Activated CD4-positive, alpha-beta T cell treated with anti-CD3 and anti-CD28 coated beads for 36 hours (primary cell): ENCODE measurements around the gene SH3BP4. TPM values are rescaled to one million over a fixed set of nuclear protein-coding genes. Genes with fewer than 3 reads are reported as not detected.

Experiments
- ATAC-seq: fragments of 200-7000 bp; cut with Tn5 transposase; one replicate; pipeline ENCODE4 v1.10.0; 2021; ENCODE audit warnings: mild to moderate bottlenecking, moderate library complexity
- CTCF ChIA-PET: fragments of 350-600 bp; sonication (Branson Sonifier 250); formaldehyde crosslinking; loops from one replicate; lab custom pipeline; 2021; ENCODE audit warnings: antibody characterized with exemption; lab: Charles Lee
- POLR2A ChIA-PET: fragments of 350-600 bp; sonication (Branson Sonifier 250); formaldehyde crosslinking; loops from one replicate; lab custom pipeline; 2021; ENCODE audit warnings: antibody characterized with exemption, inconsistent platforms; lab: Charles Lee
- DNase-seq: peaks from one replicate; pipeline ENCODE4 v3.0.0-alpha.2; 2020
- H3K27ac Mint-ChIP-seq: one replicate; pipeline ENCODE4 v1.8.0; 2021; ENCODE audit warnings: mixed read lengths
- H3K27me3 Mint-ChIP-seq: one replicate; pipeline ENCODE4 v1.8.0; 2021; ENCODE audit warnings: mixed read lengths
- H3K36me3 Mint-ChIP-seq: one replicate; pipeline ENCODE4 v1.8.0; 2021; ENCODE audit warnings: low read depth, mixed read lengths
- H3K4me1 Mint-ChIP-seq: one replicate; pipeline ENCODE4 v1.8.0; 2021; ENCODE audit warnings: mixed read lengths
- H3K4me3 Mint-ChIP-seq: one replicate; pipeline ENCODE4 v1.8.0; 2021; ENCODE audit warnings: mild to moderate bottlenecking, moderate library complexity, mixed read lengths
- H3K9me3 Mint-ChIP-seq: one replicate; pipeline ENCODE4 v1.8.0; 2021; ENCODE audit warnings: low read depth, mixed read lengths
- intact Hi-C, 2 experiments: fragments of 100-400 bp; cut with DNase I in 1 of 2; cut with micrococcal nuclease in 1 of 2; formaldehyde crosslinking; loops; one replicate each; pipeline versions ENCODE4 v1.14.2 to v1.15.1; 2022 to 2024; cut with DNase I, micrococcal nuclease
- total RNA-seq, 2 experiments: library from RNA; stranded (reverse); gene quantifications; one replicate each; pipeline ENCODE4 v1.2.3, GENCODE V29; 2021

SH3BP4 gene
- total RNA-seq, 2 experiments from 2014 or later: 0.21 to 0.32 TPM

GRCh38 chr2:235086481-235087184 lies 134.8 kb downstream of the SH3BP4 start:
- POLR2A ChIA-PET: no interaction called here

GRCh38 chr2:235087832-235088495 lies 136.1 kb downstream of the SH3BP4 start:
- ATAC-seq (no peak), DNase-seq (no peak)
- no peak overlapping the region for H3K27ac Mint-ChIP-seq
- H3K4me3 Mint-ChIP-seq: no peak overlapping the region
- peaks cover 2% of the 10 kb centered on the region for H3K9me3 Mint-ChIP-seq
- H3K4me1 Mint-ChIP-seq: no peaks in the 10 kb centered on the region
- no peaks in the 10 kb centered on the region for H3K36me3 Mint-ChIP-seq
- CTCF ChIA-PET: no interaction called here
- intact Hi-C loops: no loop called here
- H3K27me3 Mint-ChIP-seq: peaks cover 20% of the 10 kb centered on the region
- POLR2A ChIA-PET: no interaction called here

More at GRCh38 chr2:235086481-235087184, 134.8 kb downstream of the SH3BP4 start:
- CTCF ChIA-PET: no interaction called here
- H3K36me3 Mint-ChIP-seq: no peaks in the 10 kb centered on the region
- H3K27ac Mint-ChIP-seq: no peak overlapping the region
- intact Hi-C loops: no loop called here
- no peak overlapping the region for H3K4me3 Mint-ChIP-seq
- peaks cover 19% of the 10 kb centered on the region for H3K27me3 Mint-ChIP-seq
- no peak for DNase-seq
- no peak for ATAC-seq
- H3K9me3 Mint-ChIP-seq: peaks cover 2% of the 10 kb centered on the region
- no peaks in the 10 kb centered on the region for H3K4me1 Mint-ChIP-seq

- Mint-ChIP-seq H3K36me3 (no peaks in the 10 kb centered on the region), H3K27ac (no peak overlapping the region), H3K4me1 (no peaks in the 10 kb centered on the region), H3K27me3 (peaks cover 21% of the 10 kb centered on the region), H3K9me3 (peaks cover 2% of the 10 kb centered on the region), H3K4me3 (no peak overlapping the region)
- DNase-seq (no peak), ATAC-seq (no peak)
- intact Hi-C loops: no loop called here
- ChIA-PET POLR2A (no interaction called here), CTCF (interaction anchor here (1.2 kb wide), 1 partner anchor 318 kb away, joined by 3 read pairs; no protein-coding TSS in a partner anchor)
Observed at GRCh38 chr2:235088496-235088921, 136.7 kb downstream of the SH3BP4 start.

- ATAC-seq (no peak), DNase-seq (no peak)
- Mint-ChIP-seq H3K9me3 (no peaks in the 10 kb centered on the region), H3K27me3 (peaks cover 11% of the 10 kb centered on the region), H3K27ac (no peak overlapping the region), H3K4me3 (no peak overlapping the region), H3K36me3 (no peaks in the 10 kb centered on the region), H3K4me1 (no peaks in the 10 kb centered on the region)
- intact Hi-C loops: no loop called here
- ChIA-PET POLR2A (no interaction called here), CTCF (no interaction called here)
Observed at GRCh38 chr2:235091421-235091820, 139.6 kb downstream of the SH3BP4 start.

- Mint-ChIP-seq H3K4me3 (no peak overlapping the region), H3K27me3 (peaks cover 10% of the 10 kb centered on the region), H3K36me3 (no peaks in the 10 kb centered on the region), H3K9me3 (no peaks in the 10 kb centered on the region), H3K4me1 (no peaks in the 10 kb centered on the region), H3K27ac (no peak overlapping the region)
- ATAC-seq (no peak), DNase-seq (no peak)
- ChIA-PET POLR2A (no interaction called here), CTCF (no interaction called here)
- intact Hi-C loops: no loop called here
Observed at GRCh38 chr2:235091983-235092382, 140.2 kb downstream of the SH3BP4 start.

GRCh38 chr2:235092433-235093223 lies 140.8 kb downstream of the SH3BP4 start:
- POLR2A ChIA-PET: no interaction called here
- CTCF ChIA-PET: no interaction called here

GRCh38 chr2:235094457-235094856 lies 142.6 kb downstream of the SH3BP4 start:
- DNase-seq: no peak
- CTCF ChIA-PET: no interaction called here
- ATAC-seq: no peak
- Mint-ChIP-seq H3K4me3 (no peak overlapping the region), H3K27me3 (peaks cover 11% of the 10 kb centered on the region), H3K36me3 (no peaks in the 10 kb centered on the region), H3K9me3 (no peaks in the 10 kb centered on the region), H3K4me1 (no peaks in the 10 kb centered on the region), H3K27ac (no peak overlapping the region)
- intact Hi-C loops: no loop called here
- POLR2A ChIA-PET: no interaction called here

More at GRCh38 chr2:235092433-235093223, 140.8 kb downstream of the SH3BP4 start:
- Mint-ChIP-seq H3K4me3 (no peak overlapping the region), H3K4me1 (no peaks in the 10 kb centered on the region), H3K27me3 (peaks cover 11% of the 10 kb centered on the region), H3K36me3 (no peaks in the 10 kb centered on the region), H3K27ac (no peak overlapping the region), H3K9me3 (no peaks in the 10 kb centered on the region)
- intact Hi-C loops: no loop called here
- ATAC-seq: no peak
- DNase-seq: no peak

GRCh38 chr2:235095569-235095968 lies 143.8 kb downstream of the SH3BP4 start:
- DNase-seq: no peak
- Mint-ChIP-seq H3K4me1 (no peaks in the 10 kb centered on the region), H3K9me3 (no peaks in the 10 kb centered on the region), H3K36me3 (no peaks in the 10 kb centered on the region), H3K27ac (no peak overlapping the region), H3K27me3 (peaks cover 9% of the 10 kb centered on the region), H3K4me3 (no peak overlapping the region)
- intact Hi-C loops: no loop called here
- ChIA-PET POLR2A (no interaction called here), CTCF (interaction anchor here (0.7 kb wide), 1 partner anchor 102 kb away, joined by 3 read pairs; no protein-coding TSS in a partner anchor)
- no peak for ATAC-seq

GRCh38 chr2:235096447-235096846 lies 144.6 kb downstream of the SH3BP4 start:
- ChIA-PET POLR2A (no interaction called here), CTCF (no interaction called here)
- DNase-seq (no peak), ATAC-seq (no peak)
- Mint-ChIP-seq H3K36me3 (no peaks in the 10 kb centered on the region), H3K27me3 (peaks cover 5% of the 10 kb centered on the region), H3K9me3 (no peaks in the 10 kb centered on the region), H3K4me1 (no peaks in the 10 kb centered on the region), H3K4me3 (no peak overlapping the region), H3K27ac (no peak overlapping the region)
- intact Hi-C loops: no loop called here

GRCh38 chr2:235097196-235097595 lies 145.4 kb downstream of the SH3BP4 start:
- intact Hi-C loops: no loop called here
- POLR2A ChIA-PET: no interaction called here
- DNase-seq (no peak), ATAC-seq (no peak)
- CTCF ChIA-PET: no interaction called here
- Mint-ChIP-seq H3K27ac (no peak overlapping the region), H3K4me1 (no peaks in the 10 kb centered on the region), H3K4me3 (no peak overlapping the region), H3K36me3 (no peaks in the 10 kb centered on the region), H3K9me3 (no peaks in the 10 kb centered on the region), H3K27me3 (peaks cover 5% of the 10 kb centered on the region)

- POLR2A ChIA-PET: interaction anchor here (0.6 kb wide), 1 partner anchor 314 kb away, joined by 3 read pairs; no protein-coding TSS in a partner anchor
- CTCF ChIA-PET: no interaction called here
- Mint-ChIP-seq H3K27me3 (peaks cover 6% of the 10 kb centered on the region), H3K4me3 (no peak overlapping the region), H3K27ac (no peak overlapping the region), H3K9me3 (no peaks in the 10 kb centered on the region), H3K4me1 (no peaks in the 10 kb centered on the region), H3K36me3 (no peaks in the 10 kb centered on the region)
- intact Hi-C loops: no loop called here
- DNase-seq (no peak), ATAC-seq (no peak)
Observed at GRCh38 chr2:235098269-235098668, 146.5 kb downstream of the SH3BP4 start.
